Spinal cord (tissue), 10 donors: Measurements from ENCODE around the gene PARD3. TPM values are rescaled to one million over a fixed set of nuclear protein-coding genes. Genes with fewer than 3 reads are reported as not detected.
A peak's percentile ranks its signal among the peaks of the same experiment; 100 is the strongest.

Experiments
- DNase-seq, 6 donors: peaks; one replicate each; pipeline versions ENCODE4 v3.0.0 to v3.0.0-alpha.2; 2013 to 2015; ENCODE audit warnings: low spot score in 6 of 6, low read depth in 4 of 6
- H3K27ac ChIP-seq: one replicate; pipeline ENCODE4 v1.5.1; 2013; ENCODE audit warnings: low read depth, low read length, control low read depth
- H3K27me3 ChIP-seq: one replicate; pipeline ENCODE4 v1.6.1; 2013; ENCODE audit warnings: low read length; ENCODE audit not compliant: control insufficient read depth, insufficient read depth
- H3K36me3 ChIP-seq: one replicate; pipeline ENCODE4 v1.6.1; 2013; ENCODE audit warnings: low read length; ENCODE audit not compliant: control insufficient read depth, insufficient read depth
- H3K4me1 ChIP-seq: one replicate; pipeline ENCODE4 v1.6.1; 2013; ENCODE audit warnings: low read length; ENCODE audit not compliant: control insufficient read depth, insufficient read depth
- H3K4me3 ChIP-seq: one replicate; pipeline ENCODE4 v1.5.1; 2013; ENCODE audit warnings: low read depth, low read length, control low read depth
- H3K9me3 ChIP-seq: one replicate; pipeline ENCODE4 v1.6.1; 2013; ENCODE audit warnings: low read length; ENCODE audit not compliant: control insufficient read depth, insufficient read depth
- WGBS: methylation state at CpG from one replicate; pipeline ENCODE4 v1.1.5; 2013; ENCODE audit warnings: missing lambda C conversion rate; ENCODE audit not compliant: insufficient coverage; 5-methylcytosine and 5-hydroxymethylcytosine counted together
- polyA plus RNA-seq, 2 donors: library from polyadenylated mRNA; unstranded; fragments of 120-200 nt; gene quantifications; one replicate each; pipeline ENCODE4 v1.2.1, GENCODE V29; 2013; ENCODE audit not compliant: insufficient read length in 2 of 2
- total RNA-seq, 2 donors: library from RNA; depleted of rRNA in 1 of 2; stranded (reverse); fragments of 120-200 nt in 1 of 2; fragments of >200 nt in 1 of 2; gene quantifications; one replicate each; pipeline versions ENCODE4 v1.2.3 to v1.2.4, GENCODE V29; 2013 to 2014
- donor health status: healthy.

The PARD3 gene
- total and polyA plus RNA-seq, 4 donors, result 29.5 to 94.3 (median 47.1) TPM

DNA sequence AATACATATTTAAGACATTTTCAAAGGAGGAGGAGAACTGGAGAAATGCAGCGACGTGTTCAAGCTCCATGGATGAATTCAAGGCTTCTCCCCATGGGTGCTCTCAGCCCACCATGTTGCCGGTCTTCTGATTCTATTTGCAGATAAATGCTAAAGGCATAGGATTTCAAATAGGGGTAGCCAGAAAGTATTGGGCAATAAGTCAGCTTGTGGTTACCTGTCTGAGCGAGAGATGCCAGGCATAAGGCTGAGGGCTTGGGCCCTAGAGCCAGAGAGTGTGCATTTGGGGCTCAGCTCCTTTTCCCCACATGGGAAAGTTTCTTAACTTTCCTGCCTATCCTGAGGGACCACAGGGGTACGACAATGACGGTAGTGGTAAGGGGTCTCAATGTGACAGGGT is 180.0 kb downstream of the PARD3 start:
- Histone ChIP-seq H3K36me3 (no peaks in the 10 kb centered on the region), H3K27me3 (no peaks in the 10 kb centered on the region)

DNA sequence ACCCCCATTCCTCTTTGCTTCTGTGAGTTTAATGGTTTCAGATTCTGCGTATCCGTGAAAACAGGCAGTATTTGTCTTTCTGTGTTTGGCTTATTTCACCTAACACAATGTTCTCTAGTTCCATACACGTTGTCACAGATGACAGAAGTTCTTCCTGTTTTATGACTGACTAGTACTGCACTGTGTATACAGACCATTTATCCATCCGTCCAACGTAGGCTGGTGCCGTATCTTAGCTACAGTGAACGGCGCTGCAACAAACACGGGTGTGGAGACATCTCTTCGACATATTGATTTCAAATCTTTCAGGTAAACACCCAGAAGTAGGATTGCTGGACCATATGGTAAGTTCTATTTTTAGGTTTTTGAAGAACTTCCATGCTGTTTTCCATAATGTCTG is 181.7 kb downstream of the PARD3 start:
- peaks cover 12% of the 10 kb centered on the region for H3K4me1 ChIP-seq
- no peaks in the 10 kb centered on the region for H3K9me3 ChIP-seq
- H3K27me3 ChIP-seq, result no peaks in the 10 kb centered on the region
- no peak overlapping the region for H3K27ac ChIP-seq
- no peak overlapping the region for H3K4me3 ChIP-seq
- no peaks in the 10 kb centered on the region for H3K36me3 ChIP-seq
- DNase-seq, result peak in 1 of 6 donors; percentile 53
- WGBS, result 80% methylated on average over 9 of the region's 10 CpGs

More for the DNA sequence above, 180.0 kb downstream of the PARD3 start:
- WGBS, result 100% methylated on average over 2 of the region's 6 CpGs
- H3K4me3 ChIP-seq, result no peak overlapping the region
- DNase-seq, result no peak
- no peaks in the 10 kb centered on the region for H3K9me3 ChIP-seq
- H3K4me1 ChIP-seq, result peaks cover 12% of the 10 kb centered on the region
- no peak overlapping the region for H3K27ac ChIP-seq

DNA sequence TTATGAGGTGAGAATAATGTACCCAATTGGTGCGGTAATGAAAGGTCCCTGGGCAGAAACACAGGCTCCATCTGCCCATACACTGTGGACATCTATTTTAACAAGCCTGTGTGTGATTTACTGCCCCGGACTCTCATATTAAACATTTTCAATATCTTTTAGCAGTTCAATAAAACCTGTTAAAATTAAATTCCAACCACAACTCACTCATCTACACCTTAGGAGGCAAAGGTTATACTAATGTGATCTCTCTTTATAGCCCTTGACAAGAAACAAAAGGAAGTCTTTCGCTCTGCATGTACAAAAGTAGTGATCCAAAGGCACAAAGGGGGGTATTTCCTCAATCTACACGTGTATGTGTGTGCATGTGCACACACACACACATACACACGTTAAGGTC is 186.0 kb downstream of the PARD3 start:
- peaks cover 4% of the 10 kb centered on the region for H3K4me1 ChIP-seq
- H3K27ac ChIP-seq, result no peak overlapping the region
- no peaks in the 10 kb centered on the region for H3K36me3 ChIP-seq
- DNase-seq, result peak in 1 of 6 donors; percentile 56
- WGBS, result no CpG with 5 or more reads among the region's 5 CpGs
- H3K9me3 ChIP-seq, result no peaks in the 10 kb centered on the region
- H3K27me3 ChIP-seq, result no peaks in the 10 kb centered on the region
- H3K4me3 ChIP-seq, result no peak overlapping the region

DNA sequence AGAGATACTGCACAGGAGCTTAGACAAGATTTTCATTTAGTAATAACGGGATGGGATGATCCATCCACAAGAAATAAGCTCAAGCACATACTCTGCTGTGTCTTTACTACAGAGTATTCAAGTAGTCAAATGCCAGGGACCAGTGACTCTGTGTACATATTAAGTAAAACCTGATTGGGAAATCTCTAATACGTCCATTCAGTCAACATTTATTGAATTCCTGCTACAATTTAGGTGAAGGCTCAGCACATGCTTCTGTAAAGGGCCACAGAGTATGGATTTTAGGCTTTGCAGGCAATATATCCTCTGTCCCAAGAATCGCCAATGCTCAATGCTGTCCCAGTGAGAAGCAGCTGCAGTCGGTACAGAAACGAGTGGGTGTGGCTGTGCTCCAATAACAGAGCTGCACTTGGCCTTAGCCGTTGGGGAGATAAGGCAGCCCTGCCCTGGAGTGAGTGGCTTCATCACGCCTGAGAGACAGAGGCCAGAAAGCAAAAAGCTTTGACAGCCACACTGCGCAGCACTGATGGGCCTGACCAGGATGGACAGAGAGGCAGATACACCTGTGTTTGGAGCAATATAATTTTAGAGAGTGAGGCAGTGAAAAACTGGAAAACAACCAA is 186.8 kb downstream of the PARD3 start:
- 33% methylated on average over 7 of the region's 8 CpGs for WGBS

DNA sequence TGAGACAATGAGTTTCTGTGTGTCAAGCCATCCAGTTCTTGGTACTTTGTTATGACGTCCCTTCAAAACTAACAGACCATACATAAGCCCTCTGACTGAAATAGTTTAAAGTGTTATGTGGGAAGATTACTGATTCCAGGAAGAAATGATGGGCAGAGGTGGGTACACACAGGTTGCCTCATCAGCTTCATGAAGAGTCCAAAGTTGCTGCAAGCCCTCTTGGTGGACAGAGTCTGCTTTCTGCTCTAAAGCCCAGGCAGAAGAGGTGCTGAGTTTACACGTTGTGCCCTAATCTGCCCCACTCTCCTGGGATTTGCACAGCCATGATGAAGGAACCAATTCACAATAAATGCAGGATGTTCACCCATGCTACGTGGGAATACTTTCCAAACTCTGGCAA is 187.4 kb downstream of the PARD3 start:
- peaks cover 4% of the 10 kb centered on the region for H3K4me1 ChIP-seq
- DNase-seq, result no peak
- H3K9me3 ChIP-seq, result no peaks in the 10 kb centered on the region
- H3K36me3 ChIP-seq, result no peaks in the 10 kb centered on the region
- no peaks in the 10 kb centered on the region for H3K27me3 ChIP-seq
- WGBS, result 83% methylated on average over 1 of the region's 3 CpGs
- no peak overlapping the region for H3K27ac ChIP-seq
- no peak overlapping the region for H3K4me3 ChIP-seq

More for the DNA sequence above, 186.8 kb downstream of the PARD3 start:
- no peaks in the 10 kb centered on the region for H3K36me3 ChIP-seq
- H3K27me3 ChIP-seq, result no peaks in the 10 kb centered on the region
- no peak overlapping the region for H3K27ac ChIP-seq
- peaks cover 4% of the 10 kb centered on the region for H3K4me1 ChIP-seq
- no peaks in the 10 kb centered on the region for H3K9me3 ChIP-seq
- peak in 1 of 6 donors; percentile 39 for DNase-seq
- H3K4me3 ChIP-seq, result no peak overlapping the region

DNA sequence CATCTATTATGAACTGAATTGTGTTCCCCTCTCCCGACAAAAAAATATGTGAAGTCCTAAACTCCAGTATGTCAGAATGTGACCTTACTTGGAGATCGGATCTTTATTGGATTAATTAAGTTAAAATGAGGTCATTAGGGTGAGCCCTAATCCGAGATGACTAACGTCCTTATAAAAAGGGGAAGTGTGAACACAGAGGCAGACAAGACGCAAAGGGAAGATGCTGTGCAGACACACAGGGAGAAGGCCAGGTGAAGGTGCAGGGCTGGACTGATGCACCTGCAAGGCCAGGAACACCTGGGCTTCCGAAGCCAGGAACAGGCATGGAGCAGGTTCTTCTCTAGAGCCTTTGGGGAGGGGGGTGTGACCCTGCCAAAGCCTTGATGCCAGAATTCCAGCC is 187.8 kb downstream of the PARD3 start:
- no peaks in the 10 kb centered on the region for H3K9me3 ChIP-seq
- H3K27ac ChIP-seq, result no peak overlapping the region
- WGBS, result 95% methylated on average over 5 of the region's 6 CpGs
- H3K4me3 ChIP-seq, result no peak overlapping the region
- no peak for DNase-seq
- no peaks in the 10 kb centered on the region for H3K36me3 ChIP-seq
- peaks cover 4% of the 10 kb centered on the region for H3K4me1 ChIP-seq
- H3K27me3 ChIP-seq, result no peaks in the 10 kb centered on the region

DNA sequence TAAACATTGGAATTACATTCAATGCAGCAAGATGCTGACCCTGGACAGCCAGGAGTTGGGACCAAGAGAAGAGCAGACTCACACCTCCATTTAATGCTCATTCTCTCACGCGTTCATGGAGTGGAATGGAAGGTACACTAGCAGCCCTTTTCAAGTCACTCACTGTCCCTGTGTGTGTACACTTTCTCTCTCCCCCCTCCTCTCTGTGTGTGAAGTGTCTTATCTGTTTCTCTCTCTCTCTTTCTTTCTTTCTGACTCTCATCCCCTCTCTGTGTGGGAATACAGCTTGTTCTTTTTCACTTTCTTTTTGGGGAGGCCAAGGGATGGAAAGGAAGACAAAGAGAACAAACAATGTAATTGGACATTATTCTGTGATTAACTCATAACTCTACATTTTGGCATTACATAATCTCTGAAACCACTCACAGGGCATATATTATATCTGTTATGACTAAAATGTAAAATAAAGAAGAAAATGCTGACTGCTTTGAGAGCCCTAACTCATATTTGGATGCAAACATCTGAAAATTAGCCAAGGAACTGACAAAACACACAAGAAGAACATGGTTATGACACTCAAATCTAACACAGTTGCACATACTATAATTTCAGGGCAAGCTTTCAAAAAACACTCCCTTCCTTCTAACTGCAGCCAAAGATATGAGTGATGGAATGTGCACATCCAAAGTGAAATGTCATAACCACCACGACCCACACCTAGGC is 188.8 kb downstream of the PARD3 start:
- Histone ChIP-seq H3K27me3 (no peaks in the 10 kb centered on the region), H3K4me1 (peaks cover 4% of the 10 kb centered on the region), H3K36me3 (no peaks in the 10 kb centered on the region), H3K9me3 (no peaks in the 10 kb centered on the region), H3K4me3 (no peak overlapping the region), H3K27ac (no peak overlapping the region)
- no peak for DNase-seq
- WGBS, result no CpG with 5 or more reads among the region's 3 CpGs

DNA sequence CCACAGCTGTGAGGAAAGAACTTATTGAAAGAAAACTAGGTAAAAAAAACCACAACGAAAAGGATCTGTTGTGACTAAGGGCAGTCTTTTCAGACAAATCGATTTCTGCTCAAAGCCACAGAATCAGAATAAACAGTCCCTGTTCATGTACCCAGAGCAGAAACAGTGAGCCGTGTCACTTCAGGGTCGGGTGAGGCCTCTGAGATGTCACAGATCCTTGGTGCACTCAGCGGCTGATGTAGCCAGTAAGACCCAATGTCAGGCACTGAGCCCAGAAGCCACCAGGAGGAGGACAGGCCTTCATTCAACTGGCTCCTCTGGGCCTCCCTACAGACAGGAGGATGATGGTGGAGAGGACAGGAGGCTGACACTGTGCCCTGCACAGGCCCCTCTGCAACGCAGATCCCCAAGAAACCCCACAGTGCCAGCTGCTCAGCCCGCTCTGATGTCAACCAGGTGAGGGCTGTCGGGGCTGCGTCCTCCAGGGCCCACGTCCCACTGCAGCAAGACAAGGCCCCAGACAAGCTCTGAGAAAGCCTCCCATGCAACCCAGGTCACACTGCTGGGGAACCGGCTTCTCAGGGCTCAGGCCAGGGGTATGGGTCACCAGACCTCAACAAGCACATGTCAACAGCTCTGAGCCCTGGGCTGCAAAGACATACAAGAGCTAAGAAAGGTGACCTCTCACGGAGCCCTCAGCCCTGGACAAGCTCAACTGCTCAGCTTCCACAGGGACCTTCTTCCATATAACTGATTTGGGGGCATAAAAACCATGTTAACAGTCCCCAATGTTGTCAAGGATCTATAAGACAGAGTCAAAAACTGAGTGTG is 190.6 kb downstream of the PARD3 start:
- H3K27me3 ChIP-seq, result no peaks in the 10 kb centered on the region
- H3K36me3 ChIP-seq, result no peaks in the 10 kb centered on the region
- no peaks in the 10 kb centered on the region for H3K9me3 ChIP-seq
- DNase-seq, result no peak
- no peak overlapping the region for H3K27ac ChIP-seq
- 91% methylated on average over 12 of the region's 12 CpGs for WGBS
- H3K4me3 ChIP-seq, result no peak overlapping the region
- peaks cover 4% of the 10 kb centered on the region for H3K4me1 ChIP-seq

DNA sequence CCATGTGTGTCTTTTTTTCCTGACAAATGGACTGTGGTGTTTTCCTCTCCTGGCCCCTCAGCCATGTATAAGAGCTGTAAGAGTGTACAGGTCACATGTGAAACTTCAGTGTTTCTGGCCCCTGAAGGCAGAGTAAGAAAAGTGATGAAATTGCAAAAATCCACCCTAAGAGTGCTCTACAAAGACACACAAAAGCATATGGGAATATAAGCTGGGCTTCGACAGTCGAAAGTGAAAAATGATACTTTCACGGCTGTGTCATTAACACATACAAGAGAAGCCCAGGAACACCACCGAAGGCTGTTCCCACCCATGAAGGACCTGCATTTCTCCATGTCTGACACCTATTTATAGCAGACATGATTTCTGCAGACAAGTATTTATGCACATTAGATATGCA is 192.2 kb downstream of the PARD3 start:
- Histone ChIP-seq H3K27me3 (no peaks in the 10 kb centered on the region), H3K4me3 (no peak overlapping the region), H3K9me3 (no peaks in the 10 kb centered on the region), H3K4me1 (peaks cover 4% of the 10 kb centered on the region), H3K27ac (no peak overlapping the region), H3K36me3 (no peaks in the 10 kb centered on the region)
- 89% methylated on average over 3 of the region's 4 CpGs for WGBS
- DNase-seq, result no peak
